Measurements from ENCODE around the gene NLGN1. TPM values are rescaled to one million over a fixed set of nuclear protein-coding genes. Genes with fewer than 3 reads are reported as not detected.

Gene NLGN1
- total RNA-seq, 1 experiment from 2014 or later, result 0.85 TPM

- POLR2A ChIA-PET, result no interaction called here
- intact Hi-C loops (cut with micrococcal nuclease; ENCODE audit: unreplicated experiment), result no loop called here
- Histone ChIP-seq H3K27ac (ENCODE audit: low read length) (no peak overlapping the region), H3K27me3 (ENCODE audit: control insufficient read depth, insufficient read depth, low read length) (no peaks in the 10 kb centered on the region), H3K4me3 (ENCODE audit: low read depth in 2 of 2, low read length in 2 of 2) (no peak overlapping the region), H3K4me1 (ENCODE audit: control insufficient read depth, insufficient read depth, low read length) (no peaks in the 10 kb centered on the region), H3K9me3 (ENCODE audit: control insufficient read depth, insufficient read depth, low read depth, low read length) (no peaks in the 10 kb centered on the region), H3K36me3 (ENCODE audit: control insufficient read depth, insufficient read depth, low read length) (no peaks in the 10 kb centered on the region)
- BruUV-seq (replicated peaks), result no TSS peak
- DNase-seq (ENCODE audit: low read depth, low spot score), result no peak
- CTCF ChIA-PET, result no interaction called here
- ATAC-seq, result no peak
- TF ChIP-seq SIN3A (IDR thresholded peaks at IDR 0.05; ENCODE audit: borderline replicate concordance, insufficient read depth, low read depth, low read length), result no peak
- no peak for TF ChIP-seq REST (IDR thresholded peaks at IDR 0.05; ENCODE audit: insufficient read depth in 1 of 2, low read depth in 2 of 2, low read length in 1 of 2)
- TF ChIP-seq TCF7L2 (IDR thresholded peaks at IDR 0.05; ENCODE audit: low read depth, low read length), result no peak
- no peak for TF ChIP-seq POLR2AphosphoS5 (IDR thresholded peaks at IDR 0.05; ENCODE audit: low read depth, low read length)
- no peak for TF ChIP-seq CTCF (IDR thresholded peaks at IDR 0.05)
- in situ Hi-C loops (cut with HindIII; ENCODE audit: low pct_unique_long_range_greater_than_20kb, low sequenced_read_pairs), result no loop called here
These were observed 473.4 kb downstream of the NLGN1 start for GRCh38 chr3:173870976-173871375.

GRCh38 chr3:173875790-173876189 lies 478.2 kb downstream of the NLGN1 start:
- no peak overlapping the region for H3K4me3 ChIP-seq (ENCODE audit: low read depth in 2 of 2, low read length in 2 of 2)
- H3K27me3 ChIP-seq (ENCODE audit: control insufficient read depth, insufficient read depth, low read length), result no peaks in the 10 kb centered on the region
- no peak for DNase-seq (ENCODE audit: low read depth, low spot score)
- H3K4me1 ChIP-seq (ENCODE audit: control insufficient read depth, insufficient read depth, low read length), result no peaks in the 10 kb centered on the region
- H3K36me3 ChIP-seq (ENCODE audit: control insufficient read depth, insufficient read depth, low read length), result no peaks in the 10 kb centered on the region
- ATAC-seq, result no peak
- H3K27ac ChIP-seq (ENCODE audit: low read length), result no peak overlapping the region
- H3K9me3 ChIP-seq (ENCODE audit: control insufficient read depth, insufficient read depth, low read depth, low read length), result no peaks in the 10 kb centered on the region
- ChIA-PET POLR2A (no interaction called here), CTCF (no interaction called here)
- TF ChIP-seq TCF7L2 (IDR thresholded peaks at IDR 0.05; ENCODE audit: low read depth, low read length) (no peak), POLR2AphosphoS5 (IDR thresholded peaks at IDR 0.05; ENCODE audit: low read depth, low read length) (no peak), SIN3A (IDR thresholded peaks at IDR 0.05; ENCODE audit: borderline replicate concordance, insufficient read depth, low read depth, low read length) (no peak), CTCF (IDR thresholded peaks at IDR 0.05) (no peak), REST (IDR thresholded peaks at IDR 0.05; ENCODE audit: insufficient read depth in 1 of 2, low read depth in 2 of 2, low read length in 1 of 2) (no peak)
- no TSS peak for BruUV-seq (replicated peaks)
- intact Hi-C loops (cut with micrococcal nuclease; ENCODE audit: unreplicated experiment), result no loop called here
- in situ Hi-C loops (cut with HindIII; ENCODE audit: low pct_unique_long_range_greater_than_20kb, low sequenced_read_pairs), result no loop called here

All from Panc1 (cell line).